Astrocyte of the cerebellum (primary cell): Measurements from ENCODE around the gene MPG.

ENCODE experiments used
- DNase-seq: peaks from one replicate; pipeline ENCODE4 v3.0.0-alpha.2; 2011; ENCODE audit warnings: low read depth
- H3K4me3 ChIP-seq: 2 replicates; pipeline ENCODE4 v1.5.1; 2011; ENCODE audit warnings: mild to moderate bottlenecking, low read depth, low read length, moderate library complexity
- in situ Hi-C: cut with HindIII; loops from 2 replicates; pipeline ENCODE4 v1.10.0; 2017; ENCODE audit warnings: low sequenced_read_pairs
- TF ChIP-seq, protein P1 (sequence below): IDR thresholded peaks from 2 replicates; pipeline ENCODE4 v1.5.1; 2012; ENCODE audit warnings: low read length, low read depth, moderate library complexity, mild to moderate bottlenecking; ENCODE audit errors: missing control alignments

MPG gene

DNA sequence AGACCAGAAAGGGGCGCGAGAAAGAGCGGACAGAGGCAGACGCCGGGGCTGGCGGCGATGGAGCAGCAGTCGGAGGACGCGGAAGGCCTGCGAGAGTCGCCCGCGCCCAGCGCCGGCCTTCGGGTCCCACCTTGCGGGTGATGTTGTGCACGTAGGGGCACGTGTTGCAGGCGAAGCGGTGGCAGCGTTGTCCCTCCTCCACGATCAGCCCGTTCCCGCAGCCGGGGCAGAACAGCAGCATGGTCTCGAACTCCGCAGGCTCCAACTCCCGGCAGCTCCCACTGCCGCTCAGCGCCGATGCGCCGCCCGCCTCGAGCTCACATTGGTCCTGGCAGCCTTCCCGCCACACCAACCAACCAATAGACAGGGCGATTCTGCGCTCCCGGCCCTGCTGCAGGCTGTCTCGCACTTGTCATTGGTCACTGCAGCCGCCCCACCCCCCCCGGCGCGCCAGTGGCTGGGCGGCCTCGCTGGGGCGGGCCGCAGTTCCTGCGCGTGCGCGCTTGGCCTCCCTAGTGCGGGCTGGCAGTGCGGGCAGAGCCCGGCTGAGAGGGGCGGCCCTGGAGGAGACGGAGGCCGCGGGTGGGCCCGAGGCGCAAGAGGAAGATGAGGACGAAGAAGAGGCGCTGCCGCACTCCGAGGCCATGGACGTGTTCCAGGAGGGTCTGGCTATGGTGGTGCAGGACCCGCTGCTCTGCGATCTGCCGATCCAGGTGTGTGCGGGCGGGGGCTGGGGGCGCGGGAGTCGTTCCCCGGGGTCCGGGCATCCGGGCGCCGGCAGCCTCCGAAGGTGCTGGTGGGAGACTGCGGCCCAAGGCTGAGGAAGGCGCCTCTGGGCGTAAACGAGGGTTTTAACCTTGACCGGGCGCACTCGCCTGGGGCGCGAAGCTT, 24.4 kb upstream of the MPG start, which contains the start of the genes POLR3K and SNRNP25:
Gene POLR3K (minus strand): TSS at position 263 of the 891 bp plus-strand sequence. CDS start 22 bp downstream, at position 241.
Gene SNRNP25 (plus strand): TSS at position 483 of the 891 bp plus-strand sequence. CDS start 189 bp downstream, at position 672.
- in situ Hi-C loops = no loop called here
- TF ChIP-seq, protein P1, sequence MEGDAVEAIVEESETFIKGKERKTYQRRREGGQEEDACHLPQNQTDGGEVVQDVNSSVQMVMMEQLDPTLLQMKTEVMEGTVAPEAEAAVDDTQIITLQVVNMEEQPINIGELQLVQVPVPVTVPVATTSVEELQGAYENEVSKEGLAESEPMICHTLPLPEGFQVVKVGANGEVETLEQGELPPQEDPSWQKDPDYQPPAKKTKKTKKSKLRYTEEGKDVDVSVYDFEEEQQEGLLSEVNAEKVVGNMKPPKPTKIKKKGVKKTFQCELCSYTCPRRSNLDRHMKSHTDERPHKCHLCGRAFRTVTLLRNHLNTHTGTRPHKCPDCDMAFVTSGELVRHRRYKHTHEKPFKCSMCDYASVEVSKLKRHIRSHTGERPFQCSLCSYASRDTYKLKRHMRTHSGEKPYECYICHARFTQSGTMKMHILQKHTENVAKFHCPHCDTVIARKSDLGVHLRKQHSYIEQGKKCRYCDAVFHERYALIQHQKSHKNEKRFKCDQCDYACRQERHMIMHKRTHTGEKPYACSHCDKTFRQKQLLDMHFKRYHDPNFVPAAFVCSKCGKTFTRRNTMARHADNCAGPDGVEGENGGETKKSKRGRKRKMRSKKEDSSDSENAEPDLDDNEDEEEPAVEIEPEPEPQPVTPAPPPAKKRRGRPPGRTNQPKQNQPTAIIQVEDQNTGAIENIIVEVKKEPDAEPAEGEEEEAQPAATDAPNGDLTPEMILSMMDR = no peak
- peak within 1 kb of the TSS; percentile 84 for H3K4me3 ChIP-seq
- DNase-seq = peak; percentile 95

DNA sequence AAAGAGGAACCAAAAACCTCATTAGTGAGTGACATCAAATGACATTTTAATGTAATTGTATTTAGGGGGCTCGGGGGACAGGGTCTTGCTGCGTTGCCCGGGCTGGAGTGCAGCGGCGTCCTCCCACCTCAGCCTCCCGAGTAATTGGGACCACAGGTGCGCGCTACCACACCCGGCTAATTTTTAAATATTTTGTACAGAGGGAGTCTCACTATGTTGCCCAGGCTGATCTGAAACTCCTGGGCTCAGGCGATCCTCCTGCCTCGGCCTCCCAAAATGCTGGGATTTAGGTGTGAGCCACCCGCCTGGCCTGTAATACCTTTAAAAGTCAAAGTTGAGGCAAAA, 23.8 kb upstream of the MPG start:
- TF ChIP-seq, protein P1 = no peak
- in situ Hi-C loops = no loop called here
- H3K4me3 ChIP-seq = peak overlapping the region; percentile 84
- DNase-seq = no peak

DNA sequence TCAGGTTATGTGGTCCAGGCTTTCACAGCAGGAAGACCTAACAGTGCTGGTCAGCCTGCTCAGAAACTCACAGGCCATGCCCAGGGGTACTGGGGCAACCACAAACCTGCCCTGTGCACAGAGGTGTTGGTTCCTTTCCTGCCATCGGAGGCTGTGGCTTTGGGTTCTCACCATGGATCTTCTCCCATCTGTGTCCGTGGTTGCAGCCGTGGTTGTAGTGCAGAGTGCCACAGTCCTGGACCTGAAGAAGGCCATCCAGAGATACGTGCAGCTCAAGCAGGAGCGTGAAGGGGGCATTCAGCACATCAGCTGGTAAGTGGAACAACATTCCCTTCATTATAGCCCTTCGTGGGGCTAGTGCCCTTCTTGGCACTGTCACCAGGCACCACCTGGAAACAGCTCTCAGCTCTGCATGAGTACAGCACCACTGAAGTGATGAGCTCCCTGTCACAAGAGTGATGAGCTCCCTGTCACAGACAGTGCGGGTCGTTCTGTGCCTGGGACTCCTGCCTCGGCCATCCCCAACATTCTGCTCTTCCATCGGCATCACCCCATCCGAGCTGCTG, 22.4 kb upstream of the MPG start:
- no peak for DNase-seq
- TF ChIP-seq, protein P1 = no peak
- in situ Hi-C loops = no loop called here
- no peak overlapping the region for H3K4me3 ChIP-seq

DNA sequence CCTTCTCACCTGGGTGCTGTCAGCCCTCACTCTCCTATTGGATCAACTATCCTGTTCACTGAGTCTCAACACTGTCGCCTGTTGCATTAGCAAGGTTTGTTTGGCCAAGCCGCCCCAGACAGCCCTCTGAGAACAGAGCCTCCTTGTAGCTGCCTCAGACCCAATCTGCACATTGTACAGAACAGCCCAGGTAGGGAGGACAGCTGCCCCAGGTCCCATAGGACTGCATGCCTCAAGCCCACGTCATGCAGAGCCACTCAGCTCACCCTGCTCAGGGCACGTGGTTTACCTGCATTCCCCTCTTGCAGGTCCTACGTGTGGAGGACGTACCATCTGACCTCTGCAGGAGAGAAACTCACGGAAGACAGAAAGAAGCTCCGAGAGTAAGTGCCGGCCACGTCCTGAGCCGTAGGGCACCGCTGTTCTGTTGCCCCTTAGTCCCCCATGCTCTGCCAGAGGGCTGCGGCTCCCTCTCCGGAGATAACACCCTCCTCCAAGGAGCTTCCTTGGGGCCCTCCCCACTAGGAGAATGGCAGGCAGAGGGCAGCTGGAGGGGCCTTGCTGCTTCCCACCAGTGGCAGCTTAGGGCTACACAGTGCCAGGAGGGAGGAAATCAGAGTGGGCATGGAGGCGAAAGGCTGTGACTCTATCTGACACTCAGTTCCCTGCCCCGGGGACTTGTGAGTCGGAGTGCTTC, 21.6 kb upstream of the MPG start:
- DNase-seq = no peak
- TF ChIP-seq, protein P1 = no peak
- no peak overlapping the region for H3K4me3 ChIP-seq
- in situ Hi-C loops = no loop called here

DNA sequence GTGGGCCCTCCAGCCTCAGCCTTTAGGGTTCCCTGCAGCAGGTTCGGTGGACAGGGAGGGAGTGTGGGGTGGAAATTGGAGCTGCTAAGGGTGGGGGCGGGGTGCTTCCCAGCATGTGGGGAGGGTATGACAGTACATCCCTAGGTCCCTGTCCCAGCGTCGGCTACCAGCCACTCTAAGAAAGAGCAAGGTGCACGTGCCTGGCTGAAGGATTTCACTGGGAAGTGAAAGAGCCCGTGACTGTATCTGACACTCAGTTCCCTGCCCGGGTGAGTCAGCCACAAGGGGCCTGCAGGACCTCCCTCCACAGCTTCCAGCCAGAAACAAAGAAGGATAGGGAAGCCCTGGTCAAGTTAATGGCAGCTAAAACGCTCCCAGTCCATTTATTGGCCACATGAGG, 20.3 kb upstream of the MPG start:
- TF ChIP-seq, protein P1 = no peak
- DNase-seq = no peak
- no peak overlapping the region for H3K4me3 ChIP-seq
- in situ Hi-C loops = no loop called here

DNA sequence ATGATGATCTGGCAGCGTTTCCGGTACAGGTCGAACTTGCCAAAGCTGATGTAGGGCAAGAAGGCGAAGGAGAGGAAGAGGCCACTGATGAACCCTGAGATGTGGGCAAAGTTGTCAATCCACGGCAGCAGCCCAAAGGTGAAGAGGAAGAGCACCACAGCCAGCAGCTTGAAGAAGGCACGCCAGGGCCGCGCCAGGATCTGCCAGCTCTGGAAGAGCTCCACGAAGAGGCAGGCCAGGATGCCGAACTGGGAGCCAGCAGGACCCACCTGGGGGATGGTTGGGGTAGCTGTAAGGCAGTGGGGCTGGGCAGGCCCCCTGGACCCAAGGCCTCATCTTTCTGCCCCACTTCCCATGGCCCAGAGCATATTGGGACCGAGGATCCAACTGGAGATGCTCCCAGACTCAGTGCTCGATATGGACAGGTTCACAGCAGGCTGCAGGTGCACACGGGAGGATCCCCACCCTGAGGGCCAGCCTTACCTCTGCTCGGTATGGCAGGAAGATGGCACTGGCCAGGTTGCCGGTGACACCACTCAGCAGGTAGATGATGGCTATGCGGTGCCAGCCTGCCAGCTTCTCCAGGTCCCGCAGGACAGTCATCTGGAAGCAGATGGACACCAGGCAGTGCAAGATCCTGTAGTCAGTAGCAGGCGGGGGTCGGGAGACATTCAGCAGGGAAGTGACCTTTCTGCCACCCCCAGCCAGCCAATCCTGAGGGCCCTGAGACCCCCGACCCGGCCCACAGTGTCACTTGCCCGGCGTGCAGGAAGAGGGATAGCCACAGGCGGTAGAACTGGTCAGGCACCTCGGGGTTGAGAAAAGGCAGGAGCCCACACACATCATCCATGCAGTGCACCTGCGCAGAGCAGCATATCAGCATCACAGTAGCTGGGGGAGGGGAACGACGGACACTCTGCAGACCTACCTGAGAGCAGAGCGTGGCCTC, 19.3 kb upstream of the MPG start:
- in situ Hi-C loops = no loop called here
- TF ChIP-seq, protein P1 = no peak
- DNase-seq = no peak
- no peak overlapping the region for H3K4me3 ChIP-seq
